Astrocyte of the spinal cord (primary cell): ENCODE measurements around the gene MAGEC1.
A peak's percentile ranks its signal among the peaks of the same experiment; 100 is the strongest.

Experiments used
- DNase-seq: peaks from one replicate; pipeline ENCODE4 v3.0.0; 2011; ENCODE audit warnings: low read depth, low spot score
- H3K4me3 ChIP-seq: 2 replicates; pipeline ENCODE4 v1.5.1; 2011; ENCODE audit warnings: low read depth, mild to moderate bottlenecking, low read length, moderate library complexity
- CTCF ChIP-seq: IDR thresholded peaks from 2 replicates; pipeline ENCODE4 v1.5.1; 2012; ENCODE audit warnings: low read depth, mild to moderate bottlenecking, low read length, inconsistent platforms
- in situ Hi-C: cut with HindIII; loops from 2 replicates; pipeline ENCODE4 v1.10.0; 2017; ENCODE audit warnings: low sequenced_read_pairs

Gene MAGEC1

GRCh38 chrX:141904262-141904661, 568 bp downstream of the MAGEC1 start:
- H3K4me3 ChIP-seq: no peak overlapping the region
- no peak for DNase-seq
- no peak for TF ChIP-seq CTCF
- in situ Hi-C loops: no loop called here

GRCh38 chrX:141917801-141918200, 14.1 kb downstream of the MAGEC1 start:
- no peak for TF ChIP-seq CTCF
- H3K4me3 ChIP-seq: no peak overlapping the region
- no peak for DNase-seq
- in situ Hi-C loops: no loop called here

GRCh38 chrX:141924293-141924692, 20.6 kb downstream of the MAGEC1 start:
- no peak overlapping the region for H3K4me3 ChIP-seq
- DNase-seq: no peak
- in situ Hi-C loops: no loop called here
- TF ChIP-seq CTCF: no peak

GRCh38 chrX:141928432-141928831, 24.7 kb downstream of the MAGEC1 start:
- no peak overlapping the region for H3K4me3 ChIP-seq
- TF ChIP-seq CTCF: no peak
- no peak for DNase-seq
- in situ Hi-C loops: no loop called here

GRCh38 chrX:141934059-141934641, 30.5 kb downstream of the MAGEC1 start:
- in situ Hi-C loops: no loop called here
- no peak for TF ChIP-seq CTCF
- H3K4me3 ChIP-seq: no peak overlapping the region
- no peak for DNase-seq

GRCh38 chrX:141935645-141936044, 32.0 kb downstream of the MAGEC1 start:
- H3K4me3 ChIP-seq: no peak overlapping the region
- in situ Hi-C loops: no loop called here
- DNase-seq: no peak
- TF ChIP-seq CTCF: no peak

- no peak overlapping the region for H3K4me3 ChIP-seq
- in situ Hi-C loops: no loop called here
- peak; percentile 28 for DNase-seq
- TF ChIP-seq CTCF: peak; percentile 28
Observed at GRCh38 chrX:141936080-141936479, 32.4 kb downstream of the MAGEC1 start.
